Spleen (tissue), 7 donors: Measurements from ENCODE around the gene CYRIA.

Experiments used
- POLR2A ChIP-seq, 3 donors: fragments of 450-650 bp; IDR thresholded peaks; one replicate each; pipeline ENCODE4 v1.5.1; 2017; ENCODE audit warnings: antibody characterized with exemption in 3 of 3, mild to moderate bottlenecking in 1 of 3
- POLR2AphosphoS5 ChIP-seq, 3 donors: sonication (generic); formaldehyde crosslinking; IDR thresholded peaks; one replicate each; pipeline ENCODE4 v1.5.1; 2017; ENCODE audit warnings: antibody characterized with exemption in 3 of 3
- TF ChIP-seq, protein P1 (sequence below), 11 experiments: fragments of 200-600 bp in 7 of 11; fragments of 450-650 bp in 4 of 11; sonication (generic) in 4 of 11; IDR thresholded peaks in 8 of 11; conservative IDR thresholded peaks in 3 of 11; 1 replicate in 7 of 11; 2 replicates in 4 of 11; pipeline versions ENCODE4 v1.4.0 to v1.8.0; 2016 to 2021; ENCODE audit warnings: antibody characterized with exemption in 11 of 11, inconsistent platforms in 4 of 11, mild to moderate bottlenecking in 1 of 11
- donor health status: DM: no; HTN: no; CAD: no; lungs with moderate emphysema.
- donor health status: DM: no; HTN: no; CAD: no.
- donor health status: DM: no; HTN: no; CAD: no.

DNA sequence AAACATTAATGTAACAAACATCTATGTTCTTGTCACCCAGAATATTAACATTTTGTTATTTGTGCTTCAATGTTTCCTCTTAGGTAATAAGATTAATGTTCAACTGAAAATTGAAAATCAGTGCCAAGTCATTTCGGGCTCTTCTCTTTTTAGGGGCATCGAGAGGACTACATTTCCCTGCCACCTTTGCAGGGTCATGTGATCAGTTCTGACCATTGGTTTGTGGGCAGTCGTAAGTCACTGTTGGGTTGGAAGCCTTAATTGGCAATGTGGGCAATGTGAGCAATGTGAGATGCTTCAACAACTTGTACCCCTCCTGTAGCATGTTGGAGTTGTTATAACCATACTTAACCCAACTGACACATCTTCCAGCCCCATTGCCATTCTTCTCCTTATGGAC lies 10.1 kb upstream of the CYRIA start:
- TF ChIP-seq, protein P1, sequence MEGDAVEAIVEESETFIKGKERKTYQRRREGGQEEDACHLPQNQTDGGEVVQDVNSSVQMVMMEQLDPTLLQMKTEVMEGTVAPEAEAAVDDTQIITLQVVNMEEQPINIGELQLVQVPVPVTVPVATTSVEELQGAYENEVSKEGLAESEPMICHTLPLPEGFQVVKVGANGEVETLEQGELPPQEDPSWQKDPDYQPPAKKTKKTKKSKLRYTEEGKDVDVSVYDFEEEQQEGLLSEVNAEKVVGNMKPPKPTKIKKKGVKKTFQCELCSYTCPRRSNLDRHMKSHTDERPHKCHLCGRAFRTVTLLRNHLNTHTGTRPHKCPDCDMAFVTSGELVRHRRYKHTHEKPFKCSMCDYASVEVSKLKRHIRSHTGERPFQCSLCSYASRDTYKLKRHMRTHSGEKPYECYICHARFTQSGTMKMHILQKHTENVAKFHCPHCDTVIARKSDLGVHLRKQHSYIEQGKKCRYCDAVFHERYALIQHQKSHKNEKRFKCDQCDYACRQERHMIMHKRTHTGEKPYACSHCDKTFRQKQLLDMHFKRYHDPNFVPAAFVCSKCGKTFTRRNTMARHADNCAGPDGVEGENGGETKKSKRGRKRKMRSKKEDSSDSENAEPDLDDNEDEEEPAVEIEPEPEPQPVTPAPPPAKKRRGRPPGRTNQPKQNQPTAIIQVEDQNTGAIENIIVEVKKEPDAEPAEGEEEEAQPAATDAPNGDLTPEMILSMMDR (IDR thresholded peaks at IDR 0.05 in 8 of 11, conservative IDR thresholded peaks at IDR 0.05 in 3 of 11), result no peak
- no peak for TF ChIP-seq POLR2A (IDR thresholded peaks at IDR 0.05)
- no peak for TF ChIP-seq POLR2AphosphoS5 (IDR thresholded peaks at IDR 0.05)
